CD4-positive, alpha-beta T cell treated with Interleukin-21 for 1 hour (primary cell): Measurements from ENCODE around the gene NACC2.
"Not testable (repeated sequence)": the region's sequence is repeated elsewhere in the genome, so short reads cannot be mapped to it uniquely, and the experiment has no call there.

ENCODE experiments used
- DNase-seq: peaks from one replicate; pipeline ENCODE4 v3.0.0-alpha.2; 2020

The NACC2 gene

DNA sequence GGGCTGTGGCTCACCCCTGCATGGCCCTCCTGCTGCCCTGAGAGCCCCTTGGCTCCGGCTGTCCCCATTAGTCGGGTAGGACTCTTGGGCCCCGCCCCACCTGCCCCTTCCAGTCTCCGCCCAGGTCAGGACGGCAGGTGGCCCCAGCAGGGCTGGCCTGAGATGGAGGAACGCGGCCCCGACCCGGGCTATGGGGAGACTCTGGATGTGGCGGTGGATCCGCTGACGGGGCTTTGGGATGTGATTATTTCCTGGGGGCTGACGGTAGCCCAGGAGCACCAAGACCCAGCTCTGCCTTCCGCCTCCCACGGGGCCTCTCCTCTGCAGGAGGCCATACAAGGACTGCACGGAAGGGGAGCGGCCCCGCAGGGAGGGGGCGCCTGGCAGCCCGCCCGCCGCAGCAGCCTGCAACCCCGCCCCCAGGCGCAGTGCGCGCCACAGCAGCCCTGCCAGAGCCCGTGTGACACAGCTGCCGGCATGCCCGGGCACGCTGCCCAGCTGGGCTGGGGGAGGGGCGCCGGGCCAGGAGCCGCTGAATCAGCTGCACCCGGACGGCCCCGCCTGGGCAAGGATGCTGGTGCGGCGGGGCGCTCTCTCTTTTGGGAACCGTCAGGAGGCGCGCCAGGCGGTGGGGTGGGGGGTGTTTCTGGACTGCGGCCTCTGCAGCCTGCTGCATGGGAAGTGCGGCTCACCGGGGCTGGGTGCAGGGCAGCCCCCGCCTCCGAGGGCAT is 14.4 kb upstream of the NACC2 start:
- peak; percentile 93 for DNase-seq

- DNase-seq: no peak
Observed at GRCh38 chr9:136108648-136109266, 13.7 kb upstream of the NACC2 start.

GRCh38 chr9:136107953-136108647 is 13.0 kb upstream of the NACC2 start:
- DNase-seq: no peak

GRCh38 chr9:136107155-136107952 is 12.3 kb upstream of the NACC2 start:
- DNase-seq: peak; percentile 71

GRCh38 chr9:136105398-136106135 is 10.5 kb upstream of the NACC2 start:
- DNase-seq: no peak

GRCh38 chr9:136104916-136105315 is 9.8 kb upstream of the NACC2 start:
- DNase-seq: no peak

DNA sequence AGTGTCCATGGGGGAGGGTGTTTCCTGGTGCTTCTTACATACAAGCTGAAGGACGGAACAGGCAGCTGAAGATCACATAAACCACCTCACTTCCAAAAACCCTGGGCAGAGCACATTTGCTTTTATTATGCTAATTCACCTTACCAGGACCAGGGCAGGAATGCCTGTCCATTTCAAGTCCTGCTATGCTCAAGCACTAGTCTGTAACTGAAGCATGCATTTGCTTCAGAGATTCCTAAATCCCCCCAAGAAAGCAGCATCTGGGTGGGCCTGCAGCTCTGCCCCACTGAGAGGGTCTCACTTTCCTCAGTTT is 9.4 kb upstream of the NACC2 start:
- no peak for DNase-seq

DNA sequence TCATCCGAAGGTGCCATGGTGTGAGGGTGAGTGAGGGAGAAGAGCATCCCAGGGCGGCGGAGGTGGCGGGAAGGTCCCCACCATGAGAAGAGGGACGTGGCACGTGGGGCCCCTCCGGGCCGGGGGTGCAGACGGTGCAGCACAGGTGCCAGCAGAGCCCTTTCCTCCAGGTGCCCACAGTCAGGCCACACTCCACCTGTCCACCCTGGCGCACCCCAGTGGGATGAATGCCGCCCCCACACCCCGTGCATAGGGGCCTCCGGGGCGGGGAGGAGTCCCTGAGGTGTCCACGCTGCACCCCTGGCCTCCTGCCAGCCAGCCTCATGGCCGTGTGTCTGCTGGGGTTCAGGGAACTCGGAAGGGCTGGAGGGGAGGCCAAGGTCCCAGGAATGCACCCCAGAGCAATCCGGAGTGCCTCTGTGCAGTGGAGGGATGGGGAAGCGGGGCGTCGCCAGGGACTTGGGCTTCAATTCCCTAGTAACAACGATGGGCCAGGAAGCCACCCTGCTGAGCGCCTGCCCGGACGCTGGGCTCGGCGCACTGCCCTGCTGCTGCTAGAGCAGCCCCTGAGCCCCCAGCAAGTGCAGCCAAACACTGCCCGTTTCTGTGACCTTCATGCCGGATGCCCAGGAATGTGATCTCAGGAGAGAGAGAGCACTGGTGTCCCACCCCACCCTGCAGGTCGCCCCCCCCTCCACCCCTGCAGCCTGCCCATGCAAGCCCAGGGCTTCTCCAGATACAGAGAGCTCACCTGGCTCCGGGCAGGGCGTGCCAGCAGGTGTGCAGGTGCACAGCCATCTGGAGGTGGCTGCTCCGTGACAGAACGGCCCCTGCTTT is 8.8 kb upstream of the NACC2 start:
- no peak for DNase-seq

GRCh38 chr9:136101615-136102074 is 6.6 kb upstream of the NACC2 start:
- DNase-seq: not testable (repeated sequence)

- DNase-seq: no peak
Observed at GRCh38 chr9:136100700-136101614, 5.9 kb upstream of the NACC2 start.

DNA sequence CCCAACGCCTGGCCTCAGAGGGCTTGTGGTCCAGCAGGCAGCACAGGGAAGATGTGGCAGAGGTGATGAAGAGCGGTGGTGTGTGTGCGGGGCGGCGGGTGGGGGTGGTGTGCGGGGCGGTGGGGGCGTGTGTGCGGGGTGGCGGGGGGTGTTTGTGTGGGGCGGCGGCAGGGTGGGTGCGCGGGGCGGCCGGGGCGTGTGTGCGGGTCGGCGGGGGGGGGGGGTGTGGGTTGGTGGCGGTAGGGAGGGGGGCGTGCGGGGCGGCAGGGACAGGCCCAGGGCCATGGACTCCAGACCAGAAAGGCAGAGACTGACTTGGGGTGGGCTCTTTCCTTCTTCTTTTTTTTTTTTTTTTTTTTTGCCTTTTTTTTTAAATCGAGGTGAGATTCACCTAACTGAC is 4.5 kb upstream of the NACC2 start:
- DNase-seq: no peak

GRCh38 chr9:136098844-136099243 is 3.8 kb upstream of the NACC2 start:
- DNase-seq: no peak

- no peak for DNase-seq
Observed at GRCh38 chr9:136098210-136098609, 3.1 kb upstream of the NACC2 start.

DNA sequence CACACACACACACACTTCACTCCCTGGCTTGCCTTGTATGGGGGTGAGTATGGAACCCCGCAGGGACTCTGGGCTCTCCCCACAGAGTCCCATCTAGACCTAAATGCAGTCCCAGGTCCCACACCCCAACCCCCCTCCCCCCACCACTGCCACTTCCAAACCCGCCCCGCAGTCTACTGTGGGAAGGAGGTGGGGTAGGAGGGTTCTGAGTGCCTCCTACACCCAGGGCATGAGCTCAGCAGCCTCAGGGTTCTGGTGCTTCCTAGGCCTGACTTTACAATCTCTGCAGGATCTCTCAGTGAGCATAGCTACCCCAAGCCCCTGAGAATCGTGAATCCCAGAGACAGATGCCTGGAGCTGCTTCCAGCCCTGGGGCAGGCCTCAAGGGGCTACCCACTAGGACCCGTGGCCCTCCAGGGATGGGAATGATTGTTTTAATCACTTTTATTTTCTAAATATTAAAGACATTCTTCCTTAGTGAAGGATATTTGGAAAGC is 1.5 kb upstream of the NACC2 start:
- no peak for DNase-seq

- peak; percentile 55 for DNase-seq
Observed at GRCh38 chr9:136093995-136094881, 851 bp downstream of the NACC2 start.

DNA sequence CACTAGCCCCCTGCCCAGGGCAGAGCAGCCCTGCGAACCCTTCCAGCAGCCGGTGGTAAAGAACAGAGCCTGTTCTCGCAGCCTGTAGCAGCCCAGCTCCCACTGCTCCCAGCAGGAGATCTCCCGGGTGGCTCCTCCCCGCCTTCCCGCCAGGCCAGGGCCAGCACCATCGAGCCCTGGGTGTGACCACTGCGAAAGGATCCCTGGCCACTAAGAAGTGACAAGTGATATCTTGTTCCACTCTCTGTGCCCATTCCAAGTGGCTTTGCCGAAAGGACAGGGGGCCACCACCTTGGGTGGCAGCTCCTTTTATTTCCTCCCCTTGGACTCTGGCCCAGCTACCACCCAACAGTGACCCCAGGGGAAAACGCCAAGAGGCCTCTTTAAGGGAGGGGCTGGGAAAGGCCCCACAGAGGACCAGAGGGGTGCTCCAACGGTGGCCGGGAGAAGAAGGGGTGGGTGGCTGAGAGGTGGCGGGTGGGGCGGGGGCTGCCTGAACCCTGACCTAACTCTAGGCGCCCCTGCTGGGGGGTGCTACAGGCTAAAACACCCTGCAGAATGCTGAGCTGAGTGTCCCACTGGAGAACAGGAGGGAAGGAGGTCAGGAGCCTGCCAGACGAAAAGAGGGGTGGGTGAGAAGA is 1.6 kb downstream of the NACC2 start:
- no peak for DNase-seq

GRCh38 chr9:136092741-136093140 is 2.3 kb downstream of the NACC2 start:
- DNase-seq: no peak

- DNase-seq: no peak
Observed at GRCh38 chr9:136092353-136092650, 2.8 kb downstream of the NACC2 start.
